Kidney (tissue), 14 donors: ENCODE measurements around the gene SYNDIG1. TPM values are rescaled to one million over a fixed set of nuclear protein-coding genes. Genes with fewer than 3 reads are reported as not detected.

ENCODE experiments used
- DNase-seq, 5 donors: peaks; one replicate each; pipeline ENCODE4 v3.0.0-alpha.2; 2013 to 2020
- FAIRE-seq: peaks from 2 replicates; lab custom pipeline; 2012; peaks lifted over from hg19 to GRCh38; lab: Jason Lieb, UNC
- H3K27ac ChIP-seq, 2 donors: one replicate each; pipeline ENCODE4 v1.7.0; 2013; ENCODE audit warnings: low read depth in 2 of 2, low read length in 2 of 2, inconsistent platforms in 1 of 2
- H3K27me3 ChIP-seq: one replicate; pipeline ENCODE4 v1.7.1; 2013; ENCODE audit warnings: low read length, inconsistent platforms; ENCODE audit not compliant: control insufficient read depth, insufficient read depth
- H3K36me3 ChIP-seq, 3 donors: one replicate each; pipeline versions ENCODE4 v1.7.0 to v1.7.1; 2013; ENCODE audit warnings: low read length in 3 of 3, control low read depth in 1 of 3, inconsistent platforms in 1 of 3; ENCODE audit not compliant: insufficient read depth in 3 of 3, control insufficient read depth in 2 of 3
- H3K4me1 ChIP-seq, 3 donors: one replicate each; pipeline versions ENCODE4 v1.7.0 to v1.7.1; 2013; ENCODE audit warnings: low read length in 3 of 3, inconsistent platforms in 1 of 3, low read depth in 1 of 3; ENCODE audit not compliant: control insufficient read depth in 2 of 3, insufficient read depth in 2 of 3
- H3K4me3 ChIP-seq, 3 donors: one replicate each; pipeline versions ENCODE4 v1.7.0 to v1.8.1; 2013; ENCODE audit warnings: low read length in 3 of 3, control low read depth in 1 of 3, inconsistent platforms in 1 of 3
- H3K9ac ChIP-seq, 3 donors: one replicate each; pipeline versions ENCODE4 v1.7.0 to v1.7.1; 2013; ENCODE audit warnings: low read length in 3 of 3, control low read depth in 1 of 3, inconsistent platforms in 1 of 3
- H3K9me3 ChIP-seq, 3 donors: one replicate each; pipeline versions ENCODE4 v1.7.0 to v1.7.1; 2013; ENCODE audit warnings: low read length in 3 of 3, control low read depth in 1 of 3, inconsistent platforms in 1 of 3; ENCODE audit not compliant: control insufficient read depth in 2 of 3, insufficient read depth in 1 of 3
- CTCF ChIP-seq: IDR thresholded peaks from 3 replicates; pipeline ENCODE4 v1.5.1; 2012; ENCODE audit warnings: mild to moderate bottlenecking, moderate library complexity, borderline replicate concordance; ENCODE audit not compliant: insufficient read depth; ENCODE audit errors: extremely low read depth
- intact Hi-C: fragments of 100-400 bp; cut with DNase I; formaldehyde crosslinking; loops from one replicate; pipeline ENCODE4 v1.11.1; 2022
- polyA plus RNA-seq: library from polyadenylated mRNA; stranded (reverse); fragments of 350-450 nt; fragmentation: Illumina TruSeq; extraction: RNeasy Lipid Tissue Mini Kit (QIAGEN cat#74804); gene quantifications from one replicate; pipeline ENCODE4 v1.2.3, GENCODE V29; 2014; ENCODE audit warnings: low read depth, low replicate concordance; ENCODE audit not compliant: insufficient read depth
- total RNA-seq: library from RNA; stranded (reverse); fragmentation: NEBNext Ultra II Directional; extraction: Animal tissue kit (Norgen Biotek cat#: 25700); gene quantifications from one replicate; pipeline ENCODE4 v1.2.1, GENCODE V29; 2021
- donor health status: control.
- donor health status: control.
- donor health status: control.
- donor health status: control.
- donor health status: control.
- donor health status: DM: yes; HTN: yes; CAD: no.
- donor health status: Normal renal cell carcinoma (clear cell type).

The SYNDIG1 gene
- total and polyA plus RNA-seq, 2 donors from 2014 or later = 5.4 to 8.2 TPM

- intact Hi-C loops = no loop called here
- Histone ChIP-seq H3K9ac (no peak overlapping the region), H3K4me3 (no peak overlapping the region), H3K9me3 (no peaks in the 10 kb centered on the region), H3K36me3 (no peaks in the 10 kb centered on the region), H3K27me3 (no peaks in the 10 kb centered on the region), H3K4me1 (no peaks in the 10 kb centered on the region), H3K27ac (no peak overlapping the region)
- DNase-seq (no peak), FAIRE-seq (no peak)
- no peak for TF ChIP-seq CTCF
Measured at GRCh38 chr20:24439737-24440387, 29.6 kb upstream of the SYNDIG1 start.

GRCh38 chr20:24441661-24442060, 27.8 kb upstream of the SYNDIG1 start:
- H3K27ac ChIP-seq = no peak overlapping the region
- intact Hi-C loops = no loop called here
- H3K4me1 ChIP-seq = no peaks in the 10 kb centered on the region
- no peaks in the 10 kb centered on the region for H3K27me3 ChIP-seq
- no peak for DNase-seq
- TF ChIP-seq CTCF = no peak
- no peak for FAIRE-seq
- H3K9me3 ChIP-seq = no peaks in the 10 kb centered on the region
- no peak overlapping the region for H3K9ac ChIP-seq
- H3K4me3 ChIP-seq = no peak overlapping the region
- no peaks in the 10 kb centered on the region for H3K36me3 ChIP-seq

- no peak overlapping the region for H3K4me3 ChIP-seq
- no peaks in the 10 kb centered on the region for H3K4me1 ChIP-seq
- H3K36me3 ChIP-seq = no peaks in the 10 kb centered on the region
- H3K9me3 ChIP-seq = no peaks in the 10 kb centered on the region
- no peak for FAIRE-seq
- no peak for DNase-seq
- intact Hi-C loops = no loop called here
- no peak overlapping the region for H3K9ac ChIP-seq
- TF ChIP-seq CTCF = no peak
- H3K27ac ChIP-seq = no peak overlapping the region
- no peaks in the 10 kb centered on the region for H3K27me3 ChIP-seq
Measured at GRCh38 chr20:24442909-24443308, 26.5 kb upstream of the SYNDIG1 start.

GRCh38 chr20:24443436-24443835, 26.0 kb upstream of the SYNDIG1 start:
- H3K9me3 ChIP-seq = no peaks in the 10 kb centered on the region
- H3K4me1 ChIP-seq = no peaks in the 10 kb centered on the region
- no peak overlapping the region for H3K4me3 ChIP-seq
- no peaks in the 10 kb centered on the region for H3K27me3 ChIP-seq
- H3K9ac ChIP-seq = no peak overlapping the region
- FAIRE-seq = no peak
- no peak for TF ChIP-seq CTCF
- no peak overlapping the region for H3K27ac ChIP-seq
- intact Hi-C loops = no loop called here
- H3K36me3 ChIP-seq = no peaks in the 10 kb centered on the region
- no peak for DNase-seq
